HepG2 (cell line): ENCODE results near the gene PTPRM. TPM values are rescaled to one million over a fixed set of nuclear protein-coding genes. Genes with fewer than 3 reads are reported as not detected.

Experiments
- ATAC-seq: fragments of 200-7000 bp; cut with Tn5 transposase; 3 replicates; pipeline ENCODE4 v1.9.1; 2020; ENCODE audit warnings: mild to moderate bottlenecking, moderate library complexity
- BruUV-seq: library from RNA; stranded (reverse); fragments of 400-500 nt; replicated peaks from 2 replicates; lab custom pipeline; 2021; lab: Mats Ljungman, UMichigan
- CTCF ChIA-PET: fragments of 300-600 bp; formaldehyde crosslinking; extraction: SDS; loops from one replicate; lab custom pipeline; 2021; ENCODE audit warnings: low total read pairs, inconsistent platforms, low intra/inter-chr PET ratio; lab: Yijun Ruan, JAX
- POLR2A ChIA-PET: fragments of 350-600 bp; sonication (Branson Sonifier 250); formaldehyde crosslinking; loops from one replicate; lab custom pipeline; 2020; ENCODE audit warnings: antibody characterized with exemption, inconsistent platforms; lab: Yijun Ruan, JAX
- DNase-seq: peaks from one replicate; pipeline ENCODE4 v3.0.0-alpha.2; 2015; ENCODE audit warnings: low spot score
- FAIRE-seq: peaks from 3 replicates; lab custom pipeline; 2011; peaks lifted over from hg19 to GRCh38; lab: Jason Lieb, UNC
- H2AFZ ChIP-seq: one replicate; pipeline ENCODE4 v1.6.1; 2011; ENCODE audit warnings: low read length, inconsistent platforms
- H3K27ac ChIP-seq: fragments of 300-600 bp; 3 replicates; pipeline ENCODE4 v1.8.0; 2011; ENCODE audit warnings: mixed run types, mild to moderate bottlenecking, mixed read lengths, low read length, inconsistent platforms; ENCODE audit not compliant: insufficient read depth; ENCODE audit errors: extremely low read length
- H3K27me3 ChIP-seq, 2 experiments: fragments of 200-600 bp in 1 of 2; 2 replicates in 1 of 2; 3 replicates in 1 of 2; pipeline versions ENCODE4 v1.6.0 to v1.8.0; 2011; ENCODE audit warnings: low read length in 2 of 2, mild to moderate bottlenecking in 2 of 2, moderate library complexity in 2 of 2, inconsistent platforms in 1 of 2; ENCODE audit not compliant: insufficient read depth in 2 of 2, control insufficient read depth in 1 of 2
- H3K36me3 ChIP-seq, 2 experiments: fragments of 200-600 bp in 1 of 2; replicated peaks in 1 of 2; 2 replicates in 1 of 2; 3 replicates in 1 of 2; pipeline versions ENCODE4 v1.5.1 to v1.8.0; 2011; ENCODE audit warnings: low read length in 2 of 2, inconsistent platforms in 1 of 2; ENCODE audit not compliant: insufficient read depth in 2 of 2, control insufficient read depth in 1 of 2
- H3K4me1 ChIP-seq: 2 replicates; pipeline ENCODE4 v1.5.1; 2012; ENCODE audit warnings: low read length, inconsistent platforms; ENCODE audit not compliant: insufficient read depth
- H3K4me2 ChIP-seq: 2 replicates; pipeline ENCODE4 v1.6.0; 2011; ENCODE audit warnings: low read depth, low read length, inconsistent platforms
- H3K4me3 ChIP-seq, 3 experiments: fragments of 200-600 bp in 1 of 3; sonication (generic), shearing (Covaris generic) in 1 of 3; replicated peaks in 1 of 3; 2 replicates each; pipeline ENCODE4 v1.5.1; 2011 to 2016; ENCODE audit warnings: low read length in 3 of 3, inconsistent platforms in 2 of 3, low read depth in 2 of 3, mild to moderate bottlenecking in 2 of 3, control low read depth in 1 of 3, mixed read lengths in 1 of 3; ENCODE audit not compliant: insufficient read depth in 1 of 3
- H3K79me2 ChIP-seq: one replicate; pipeline ENCODE4 v1.6.1; 2011; ENCODE audit warnings: low read length, inconsistent platforms; ENCODE audit not compliant: insufficient read depth
- H3K9ac ChIP-seq: 2 replicates; pipeline ENCODE4 v1.6.0; 2011; ENCODE audit warnings: mild to moderate bottlenecking, low read depth, low read length, inconsistent platforms; ENCODE audit not compliant: insufficient read depth
- H3K9me3 ChIP-seq: 2 replicates; pipeline ENCODE4 v1.5.1; 2012; ENCODE audit warnings: mild to moderate bottlenecking, low read length
- H4K20me1 ChIP-seq: 2 replicates; pipeline ENCODE4 v1.6.0; 2011; ENCODE audit warnings: inconsistent platforms, mild to moderate bottlenecking, low read length, moderate library complexity; ENCODE audit not compliant: insufficient read depth
- ATF7 ChIP-seq, 2 experiments: fragments of 450-650 bp in 1 of 2; sonication (generic) in 1 of 2; formaldehyde crosslinking in 1 of 2; IDR thresholded peaks; 2 replicates each; pipeline versions ENCODE4 v1.4.0 to v1.6.1; 2016 to 2020; ENCODE audit warnings: antibody characterized with exemption in 1 of 2, mild to moderate bottlenecking in 1 of 2, missing genetic modification reagents in 1 of 2
- HNRNPL ChIP-seq: fragments of 200-400 bp; formaldehyde crosslinking; IDR thresholded peaks from 2 replicates; pipeline ENCODE4 v1.6.1; 2017; ENCODE audit warnings: mild to moderate bottlenecking, low read depth, low read length
- JARID2 ChIP-seq: sonication (generic); formaldehyde crosslinking; IDR thresholded peaks from 2 replicates; pipeline ENCODE4 v1.8.1; 2023; ENCODE audit warnings: missing genetic modification reagents, inconsistent platforms; ENCODE audit not compliant: insufficient replicate concordance
- KLF13 ChIP-seq: sonication (generic); formaldehyde crosslinking; IDR thresholded peaks from 2 replicates; pipeline ENCODE4 v1.4.0; 2020; ENCODE audit warnings: mild to moderate bottlenecking, missing genetic modification reagents
- MAFK ChIP-seq, 2 experiments: IDR thresholded peaks in 1 of 2; conservative IDR thresholded peaks in 1 of 2; 2 replicates each; pipeline ENCODE4 v1.6.1; 2011; ENCODE audit warnings: improper control_type of control experiment in 2 of 2, low read length in 2 of 2
- RBFOX2 ChIP-seq: fragments of 200-400 bp; formaldehyde crosslinking; IDR thresholded peaks from 2 replicates; pipeline ENCODE4 v1.6.1; 2017; ENCODE audit warnings: low read depth, mild to moderate bottlenecking, low read length
- SETDB1 ChIP-seq: sonication (generic); formaldehyde crosslinking; IDR thresholded peaks from 2 replicates; pipeline ENCODE4 v1.5.1; 2020; ENCODE audit warnings: missing genetic modification reagents, mild to moderate bottlenecking, borderline replicate concordance
- TARDBP ChIP-seq: sonication (generic); formaldehyde crosslinking; IDR thresholded peaks from 2 replicates; pipeline ENCODE4 v1.8.0; 2022; ENCODE audit warnings: mild to moderate bottlenecking, missing genetic modification reagents
- TSC22D2 ChIP-seq: sonication (generic); formaldehyde crosslinking; IDR thresholded peaks from 2 replicates; pipeline ENCODE4 v1.5.1; 2020; ENCODE audit warnings: missing genetic modification reagents, mild to moderate bottlenecking, borderline replicate concordance
- ZNF484 ChIP-seq: sonication (generic); formaldehyde crosslinking; IDR thresholded peaks from 2 replicates; pipeline ENCODE4 v1.5.1; 2020; ENCODE audit warnings: mild to moderate bottlenecking, low read depth, missing genetic modification reagents, borderline replicate concordance
- ZNF709 ChIP-seq: sonication (generic); formaldehyde crosslinking; IDR thresholded peaks from 2 replicates; pipeline ENCODE4 v1.5.0; 2020; ENCODE audit warnings: mild to moderate bottlenecking, missing genetic modification reagents
- WGBS: methylation state at CpG from one replicate; pipeline ENCODE4 v1.1.6; 2017; ENCODE audit warnings: low lambda C conversion rate; 5-methylcytosine and 5-hydroxymethylcytosine counted together
- in situ Hi-C: cut with HindIII; loops from 2 replicates; pipeline ENCODE4 v1.10.0; 2017; ENCODE audit warnings: low pct_unique_long_range_greater_than_20kb; ENCODE audit not compliant: extremely low pct_ligation_motif_present
- intact Hi-C: fragments of 100-400 bp; cut with micrococcal nuclease; formaldehyde crosslinking; loops from one replicate; pipeline ENCODE4 v1.10.0; 2022; ENCODE audit not compliant: unreplicated experiment
- polyA plus RNA-seq, 8 experiments: library from polyadenylated mRNA; depleted of rRNA in 3 of 8; stranded (reverse) in 7 of 8; unstranded in 1 of 8; fragments of >200 nt; fragmentation: Illumina TruSeq in 4 of 8; extraction: Trizol in 4 of 8; gene quantifications; 2 replicates each; pipeline versions ENCODE4 v1.2.1 to v1.2.3, GENCODE V29; 2011 to 2016; ENCODE audit warnings: low read depth in 4 of 8, missing spikeins in 1 of 8, mixed read lengths in 1 of 8; ENCODE audit not compliant: insufficient read depth in 1 of 8
- total RNA-seq, 5 experiments: library from RNA; depleted of rRNA; stranded (reverse); fragments of >200 nt; fragmentation: Illumina TruSeq; extraction: Trizol; gene quantifications; 2 replicates each; pipeline ENCODE4 v1.2.3, GENCODE V29; 2016; ENCODE audit warnings: low read depth in 1 of 5
- TF ChIP-seq, protein P1 (sequence below): sonication (generic); formaldehyde crosslinking; IDR thresholded peaks from 2 replicates; pipeline ENCODE4 v1.5.0; 2020; ENCODE audit warnings: missing genetic modification reagents

The PTPRM gene
- total and polyA plus RNA-seq, 2 of the 13 experiments (the other 11 are each of a cell fraction or from before 2014, with no cell fraction given), result 12.6 to 108 TPM

DNA sequence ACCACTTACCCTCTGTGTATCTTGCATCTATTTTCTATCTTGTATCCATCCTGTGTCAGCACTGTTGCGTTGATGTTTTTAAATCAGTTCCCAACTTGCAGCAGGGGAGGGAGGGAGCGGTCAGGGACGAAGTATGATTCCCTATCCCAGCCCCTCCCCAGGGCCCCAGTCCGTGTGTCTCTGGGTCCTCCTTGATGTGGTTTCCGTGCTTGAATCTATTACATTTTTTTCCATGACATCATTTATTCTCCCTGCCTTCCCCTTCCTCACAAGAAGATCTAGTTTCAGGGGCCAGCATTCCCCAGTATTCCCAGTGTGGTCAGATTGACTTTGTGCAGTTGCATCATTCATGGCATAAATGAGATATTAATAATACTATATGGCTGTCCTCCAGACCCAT lies 479.3 kb downstream of the PTPRM start:
- Histone ChIP-seq H3K4me3 (no peak overlapping the region), H3K4me2 (no peak overlapping the region), H3K4me1 (peaks cover 5% of the 10 kb centered on the region), H3K27ac (no peak overlapping the region), H3K36me3 (no peaks in the 10 kb centered on the region), H3K79me2 (no peaks in the 10 kb centered on the region), H4K20me1 (no peaks in the 10 kb centered on the region), H3K9me3 (no peaks in the 10 kb centered on the region), H3K27me3 (no peaks in the 10 kb centered on the region), H2AFZ (no peak overlapping the region), H3K9ac (no peak overlapping the region)
- ATAC-seq, result no peak
- POLR2A ChIA-PET, result no interaction called here
- DNase-seq, result no peak
- TF ChIP-seq, protein P1, sequence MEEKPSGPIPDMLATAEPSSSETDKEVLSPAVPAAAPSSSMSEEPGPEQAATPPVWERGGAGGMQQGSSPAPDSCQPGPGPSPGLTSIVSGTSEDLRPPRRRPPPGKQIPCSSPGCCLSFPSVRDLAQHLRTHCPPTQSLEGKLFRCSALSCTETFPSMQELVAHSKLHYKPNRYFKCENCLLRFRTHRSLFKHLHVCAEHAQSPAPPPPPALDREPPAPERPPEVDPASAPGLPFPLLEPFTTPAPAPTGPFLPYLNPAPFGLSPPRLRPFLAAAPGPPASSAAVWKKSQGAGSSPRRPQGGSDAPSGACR (CRISPR knock-in tag), result no peak
- TF ChIP-seq ATF7 (IDR thresholded peaks at IDR 0.05), result 0 out of 2 replicates have a peak, but pooled peaks have one; percentile 24
- no peak for TF ChIP-seq ATF7 (CRISPR knock-in tag; IDR thresholded peaks at IDR 0.05)
- TF ChIP-seq JARID2, result no peak
- no peak for TF ChIP-seq SETDB1 (CRISPR knock-in tag)
- TF ChIP-seq KLF13 (CRISPR knock-in tag), result no peak
- TF ChIP-seq ZNF709 (CRISPR knock-in tag), result no peak
- no peak for TF ChIP-seq RBFOX2
- in situ Hi-C loops, result no loop called here
- intact Hi-C loops, result no loop called here
- WGBS, result 88% methylated on average over 5 of the region's 5 CpGs
- CTCF ChIA-PET, result no interaction called here
- BruUV-seq, result no TSS peak
- FAIRE-seq, result no peak

DNA sequence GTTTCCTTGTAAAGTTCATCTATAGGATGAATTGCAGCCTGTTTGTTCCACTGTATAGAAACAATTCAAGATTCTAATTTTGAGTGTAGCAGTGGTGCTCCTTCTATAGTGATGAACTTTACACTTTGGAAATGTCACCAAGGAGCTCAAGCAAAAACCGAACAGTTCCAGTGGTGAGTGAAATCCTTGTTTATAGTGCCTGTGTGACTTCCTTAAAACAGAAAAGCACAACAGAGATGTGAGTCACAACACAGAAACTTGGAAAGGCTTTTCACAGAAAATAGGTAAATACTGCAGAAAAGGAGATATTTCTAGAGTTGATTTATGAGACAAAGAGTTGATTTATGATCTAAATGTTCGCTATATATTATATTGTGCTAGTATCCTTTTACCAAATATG lies 482.0 kb downstream of the PTPRM start:
- H3K4me2 ChIP-seq, result no peak overlapping the region
- H3K9me3 ChIP-seq, result no peaks in the 10 kb centered on the region
- no peak for DNase-seq
- ATAC-seq, result no peak
- intact Hi-C loops, result no loop called here
- H4K20me1 ChIP-seq, result no peaks in the 10 kb centered on the region
- no peak overlapping the region for H3K27ac ChIP-seq
- 83% methylated on average over 2 of the region's 2 CpGs for WGBS
- POLR2A ChIA-PET, result no interaction called here
- no peak for FAIRE-seq
- TF ChIP-seq HNRNPL (no peak), ZNF484 (no peak), TARDBP (no peak), TSC22D2 (CRISPR knock-in tag) (no peak), MAFK (conservative IDR thresholded peaks at IDR 0.05 in 1 of 2, IDR thresholded peaks at IDR 0.05 in 1 of 2; ENCODE audit: low read length in 2 of 2) (no peak)
- TF ChIP-seq, all 625 proteins: peak for 0
- CTCF ChIA-PET, result no interaction called here
- Histone ChIP-seq H3K79me2 (no peaks in the 10 kb centered on the region), H3K4me3 (no peak overlapping the region), H3K27me3 (no peaks in the 10 kb centered on the region), H3K9ac (no peak overlapping the region), H3K36me3 (no peaks in the 10 kb centered on the region), H2AFZ (no peak overlapping the region), H3K4me1 (no peaks in the 10 kb centered on the region)
- BruUV-seq, result no TSS peak
- in situ Hi-C loops, result no loop called here
